SK-N-SH treated with all-trans-retinoic acid at 6 μM for 48 hours (cell line): ENCODE data around the gene TNP2.

ENCODE experiments used
- ATAC-seq: fragments of 200-7000 bp; cut with Tn5 transposase; 3 replicates; pipeline ENCODE4 v1.9.1; 2020; ENCODE audit warnings: mild to moderate bottlenecking, moderate library complexity
- ARNTL ChIP-seq: fragments of 450-650 bp; formaldehyde crosslinking; IDR thresholded peaks from 2 replicates; pipeline ENCODE4 v1.5.0; 2020; ENCODE audit warnings: low read depth, mild to moderate bottlenecking, moderate library complexity, borderline replicate concordance
- BACH2 ChIP-seq: fragments of 250-450 bp; sonication (Bioruptor Pico); IDR thresholded peaks from 2 replicates; pipeline ENCODE4 v1.9.0; 2021; ENCODE audit warnings: mild to moderate bottlenecking, borderline replicate concordance
- CSDC2 ChIP-seq: fragments of 250-450 bp; sonication (Bioruptor Pico); IDR thresholded peaks from 2 replicates; pipeline ENCODE4 v1.5.0; 2020; ENCODE audit warnings: mild to moderate bottlenecking, moderate library complexity
- ESRRG ChIP-seq: fragments of 250-450 bp; sonication (Bioruptor Pico); IDR thresholded peaks from 2 replicates; pipeline ENCODE4 v1.6.1; 2021; ENCODE audit warnings: mild to moderate bottlenecking
- GLIS3 ChIP-seq: fragments of 250-450 bp; sonication (Bioruptor Pico); IDR thresholded peaks from 2 replicates; pipeline ENCODE4 v1.5.0; 2020; ENCODE audit warnings: mild to moderate bottlenecking, moderate library complexity
- ISL1 ChIP-seq: fragments of 250-450 bp; sonication (Bioruptor Pico); IDR thresholded peaks from 2 replicates; pipeline ENCODE4 v2.1.2; 2022; ENCODE audit warnings: mild to moderate bottlenecking, moderate library complexity
- OSR1 ChIP-seq: fragments of 250-450 bp; sonication (Bioruptor Pico); IDR thresholded peaks from 2 replicates; pipeline ENCODE4 v1.8.0; 2022; ENCODE audit warnings: moderate library complexity, mild to moderate bottlenecking, inconsistent platforms
- PPARA ChIP-seq: fragments of 250-450 bp; sonication (Bioruptor Pico); IDR thresholded peaks from 2 replicates; pipeline ENCODE4 v1.5.0; 2020; ENCODE audit warnings: mild to moderate bottlenecking, borderline replicate concordance
- RARB ChIP-seq: fragments of 250-450 bp; sonication (Bioruptor Pico); IDR thresholded peaks from 2 replicates; pipeline ENCODE4 v1.8.0; 2021; ENCODE audit warnings: mild to moderate bottlenecking, moderate library complexity
- SNAI2 ChIP-seq: fragments of 250-450 bp; sonication (Bioruptor Pico); IDR thresholded peaks from 2 replicates; pipeline ENCODE4 v1.5.0; 2020; ENCODE audit warnings: mild to moderate bottlenecking, moderate library complexity
- TCF4 ChIP-seq: fragments of 250-450 bp; sonication (Bioruptor Pico); IDR thresholded peaks from 2 replicates; pipeline ENCODE4 v1.8.0; 2021; ENCODE audit warnings: mild to moderate bottlenecking, moderate library complexity, borderline replicate concordance
- TOX ChIP-seq: fragments of 250-450 bp; sonication (Bioruptor Pico); IDR thresholded peaks from 2 replicates; pipeline ENCODE4 v1.8.0; 2021; ENCODE audit warnings: mild to moderate bottlenecking, moderate library complexity, borderline replicate concordance
- ZFP3 ChIP-seq: fragments of 250-450 bp; sonication (Bioruptor Pico); IDR thresholded peaks from 2 replicates; pipeline ENCODE4 v1.5.0; 2020; ENCODE audit warnings: mild to moderate bottlenecking, moderate library complexity
- ZNF565 ChIP-seq: fragments of 450-650 bp; formaldehyde crosslinking; conservative IDR thresholded peaks from 2 replicates; pipeline ENCODE4 v1.5.0; 2020; ENCODE audit warnings: low read depth, mild to moderate bottlenecking, moderate library complexity
- ZNF8 ChIP-seq: fragments of 450-650 bp; formaldehyde crosslinking; IDR thresholded peaks from 2 replicates; pipeline ENCODE4 v1.5.0; 2020; ENCODE audit warnings: mild to moderate bottlenecking, moderate library complexity
- TF ChIP-seq, protein P1 (sequence below): fragments of 250-450 bp; sonication (Bioruptor Pico); IDR thresholded peaks from 2 replicates; pipeline ENCODE4 v1.5.0; 2020; ENCODE audit warnings: mild to moderate bottlenecking, moderate library complexity
- TF ChIP-seq, protein P2 (sequence below): fragments of 250-450 bp; sonication (Bioruptor Pico); IDR thresholded peaks from 2 replicates; pipeline ENCODE4 v1.5.1; 2020; ENCODE audit warnings: low read depth, mild to moderate bottlenecking, moderate library complexity
- TF ChIP-seq, protein P3 (sequence below): fragments of 250-450 bp; sonication (Bioruptor Pico); IDR thresholded peaks from 2 replicates; pipeline ENCODE4 v1.8.0; 2020; ENCODE audit warnings: mild to moderate bottlenecking, moderate library complexity, borderline replicate concordance
- TF ChIP-seq, protein P4 (sequence below): fragments of 250-450 bp; sonication (Bioruptor Pico); IDR thresholded peaks from 2 replicates; pipeline ENCODE4 v1.8.0; 2021; ENCODE audit warnings: low read depth, mild to moderate bottlenecking, moderate library complexity, borderline replicate concordance
- TF ChIP-seq, protein P5 (sequence below): fragments of 250-450 bp; sonication (Bioruptor Pico); IDR thresholded peaks from 2 replicates; pipeline ENCODE4 v1.5.1; 2021; ENCODE audit warnings: mild to moderate bottlenecking, moderate library complexity

TNP2 gene

DNA sequence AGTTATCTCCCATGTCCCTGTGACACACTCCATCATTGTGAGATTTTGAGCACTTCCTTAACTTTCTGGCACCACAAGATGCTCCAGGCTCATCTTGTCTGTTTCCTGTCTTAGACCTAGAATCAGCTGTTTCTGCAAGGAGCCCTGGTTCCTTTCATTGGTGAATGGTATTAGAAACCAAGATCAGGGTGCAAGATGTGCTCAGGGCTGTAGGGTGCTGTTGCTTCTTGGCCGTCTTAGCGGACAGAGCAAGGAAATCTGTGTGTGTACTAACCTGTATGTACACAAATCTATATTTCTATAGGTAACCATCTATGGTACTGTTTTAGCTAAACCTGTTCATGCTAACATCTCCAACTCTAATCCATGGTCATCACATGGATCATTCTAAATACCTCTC is 20.1 kb upstream of the TNP2 start:
- ATAC-seq, result no peak
- TF ChIP-seq, protein P1, sequence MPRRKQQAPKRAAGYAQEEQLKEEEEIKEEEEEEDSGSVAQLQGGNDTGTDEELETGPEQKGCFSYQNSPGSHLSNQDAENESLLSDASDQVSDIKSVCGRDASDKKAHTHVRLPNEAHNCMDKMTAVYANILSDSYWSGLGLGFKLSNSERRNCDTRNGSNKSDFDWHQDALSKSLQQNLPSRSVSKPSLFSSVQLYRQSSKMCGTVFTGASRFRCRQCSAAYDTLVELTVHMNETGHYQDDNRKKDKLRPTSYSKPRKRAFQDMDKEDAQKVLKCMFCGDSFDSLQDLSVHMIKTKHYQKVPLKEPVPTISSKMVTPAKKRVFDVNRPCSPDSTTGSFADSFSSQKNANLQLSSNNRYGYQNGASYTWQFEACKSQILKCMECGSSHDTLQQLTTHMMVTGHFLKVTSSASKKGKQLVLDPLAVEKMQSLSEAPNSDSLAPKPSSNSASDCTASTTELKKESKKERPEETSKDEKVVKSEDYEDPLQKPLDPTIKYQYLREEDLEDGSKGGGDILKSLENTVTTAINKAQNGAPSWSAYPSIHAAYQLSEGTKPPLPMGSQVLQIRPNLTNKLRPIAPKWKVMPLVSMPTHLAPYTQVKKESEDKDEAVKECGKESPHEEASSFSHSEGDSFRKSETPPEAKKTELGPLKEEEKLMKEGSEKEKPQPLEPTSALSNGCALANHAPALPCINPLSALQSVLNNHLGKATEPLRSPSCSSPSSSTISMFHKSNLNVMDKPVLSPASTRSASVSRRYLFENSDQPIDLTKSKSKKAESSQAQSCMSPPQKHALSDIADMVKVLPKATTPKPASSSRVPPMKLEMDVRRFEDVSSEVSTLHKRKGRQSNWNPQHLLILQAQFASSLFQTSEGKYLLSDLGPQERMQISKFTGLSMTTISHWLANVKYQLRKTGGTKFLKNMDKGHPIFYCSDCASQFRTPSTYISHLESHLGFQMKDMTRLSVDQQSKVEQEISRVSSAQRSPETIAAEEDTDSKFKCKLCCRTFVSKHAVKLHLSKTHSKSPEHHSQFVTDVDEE (CRISPR knock-in tag), result no peak
- TF ChIP-seq, protein P2, sequence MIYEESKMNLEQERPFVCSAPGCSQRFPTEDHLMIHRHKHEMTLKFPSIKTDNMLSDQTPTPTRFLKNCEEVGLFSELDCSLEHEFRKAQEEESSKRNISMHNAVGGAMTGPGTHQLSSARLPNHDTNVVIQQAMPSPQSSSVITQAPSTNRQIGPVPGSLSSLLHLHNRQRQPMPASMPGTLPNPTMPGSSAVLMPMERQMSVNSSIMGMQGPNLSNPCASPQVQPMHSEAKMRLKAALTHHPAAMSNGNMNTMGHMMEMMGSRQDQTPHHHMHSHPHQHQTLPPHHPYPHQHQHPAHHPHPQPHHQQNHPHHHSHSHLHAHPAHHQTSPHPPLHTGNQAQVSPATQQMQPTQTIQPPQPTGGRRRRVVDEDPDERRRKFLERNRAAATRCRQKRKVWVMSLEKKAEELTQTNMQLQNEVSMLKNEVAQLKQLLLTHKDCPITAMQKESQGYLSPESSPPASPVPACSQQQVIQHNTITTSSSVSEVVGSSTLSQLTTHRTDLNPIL, result no peak
- TF ChIP-seq BACH2 (CRISPR knock-in tag) (no peak), GLIS3 (CRISPR knock-in tag) (no peak), TOX (no peak), PPARA (no peak), ZNF8 (no peak), OSR1 (CRISPR knock-in tag) (no peak), ZNF565 (CRISPR knock-in tag) (no peak)
- TF ChIP-seq, protein P3, sequence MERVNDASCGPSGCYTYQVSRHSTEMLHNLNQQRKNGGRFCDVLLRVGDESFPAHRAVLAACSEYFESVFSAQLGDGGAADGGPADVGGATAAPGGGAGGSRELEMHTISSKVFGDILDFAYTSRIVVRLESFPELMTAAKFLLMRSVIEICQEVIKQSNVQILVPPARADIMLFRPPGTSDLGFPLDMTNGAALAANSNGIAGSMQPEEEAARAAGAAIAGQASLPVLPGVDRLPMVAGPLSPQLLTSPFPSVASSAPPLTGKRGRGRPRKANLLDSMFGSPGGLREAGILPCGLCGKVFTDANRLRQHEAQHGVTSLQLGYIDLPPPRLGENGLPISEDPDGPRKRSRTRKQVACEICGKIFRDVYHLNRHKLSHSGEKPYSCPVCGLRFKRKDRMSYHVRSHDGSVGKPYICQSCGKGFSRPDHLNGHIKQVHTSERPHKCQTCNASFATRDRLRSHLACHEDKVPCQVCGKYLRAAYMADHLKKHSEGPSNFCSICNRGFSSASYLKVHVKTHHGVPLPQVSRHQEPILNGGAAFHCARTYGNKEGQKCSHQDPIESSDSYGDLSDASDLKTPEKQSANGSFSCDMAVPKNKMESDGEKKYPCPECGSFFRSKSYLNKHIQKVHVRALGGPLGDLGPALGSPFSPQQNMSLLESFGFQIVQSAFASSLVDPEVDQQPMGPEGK (CRISPR knock-in tag), result no peak
- TF ChIP-seq, protein P4, sequence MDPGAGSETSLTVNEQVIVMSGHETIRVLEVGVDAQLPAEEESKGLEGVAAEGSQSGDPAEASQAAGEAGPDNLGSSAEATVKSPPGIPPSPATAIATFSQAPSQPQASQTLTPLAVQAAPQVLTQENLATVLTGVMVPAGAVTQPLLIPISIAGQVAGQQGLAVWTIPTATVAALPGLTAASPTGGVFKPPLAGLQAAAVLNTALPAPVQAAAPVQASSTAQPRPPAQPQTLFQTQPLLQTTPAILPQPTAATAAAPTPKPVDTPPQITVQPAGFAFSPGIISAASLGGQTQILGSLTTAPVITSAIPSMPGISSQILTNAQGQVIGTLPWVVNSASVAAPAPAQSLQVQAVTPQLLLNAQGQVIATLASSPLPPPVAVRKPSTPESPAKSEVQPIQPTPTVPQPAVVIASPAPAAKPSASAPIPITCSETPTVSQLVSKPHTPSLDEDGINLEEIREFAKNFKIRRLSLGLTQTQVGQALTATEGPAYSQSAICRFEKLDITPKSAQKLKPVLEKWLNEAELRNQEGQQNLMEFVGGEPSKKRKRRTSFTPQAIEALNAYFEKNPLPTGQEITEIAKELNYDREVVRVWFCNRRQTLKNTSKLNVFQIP (CRISPR knock-in tag), result no peak

DNA sequence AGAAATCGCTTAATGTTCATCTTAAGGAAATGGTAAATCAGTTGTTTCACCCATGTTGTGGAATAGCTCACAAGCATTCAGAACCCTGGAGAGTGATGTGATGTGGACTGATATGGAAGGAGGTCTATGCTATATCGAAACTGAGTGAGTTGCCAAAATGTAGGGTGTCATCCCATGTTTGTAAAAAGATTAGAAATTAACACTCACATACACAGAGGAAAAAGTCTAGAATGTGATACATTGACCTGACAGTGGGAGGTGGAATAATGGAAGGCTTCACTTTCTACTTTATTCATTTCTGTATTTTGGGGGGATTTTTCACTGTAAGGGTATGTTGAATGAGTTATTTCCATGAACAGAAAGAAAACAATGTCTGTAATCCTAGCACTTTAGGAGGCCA is 16.7 kb upstream of the TNP2 start:
- ATAC-seq, result no peak
- TF ChIP-seq ZNF8 (no peak), RARB (CRISPR knock-in tag) (no peak), ISL1 (CRISPR knock-in tag) (no peak), ESRRG (no peak), GLIS3 (CRISPR knock-in tag) (no peak), ARNTL (no peak), ZNF565 (CRISPR knock-in tag) (no peak), ZFP3 (no peak), TOX (no peak), OSR1 (CRISPR knock-in tag) (no peak), BACH2 (CRISPR knock-in tag) (no peak), TCF4 (CRISPR knock-in tag) (no peak), CSDC2 (CRISPR knock-in tag) (no peak), SNAI2 (no peak)
- TF ChIP-seq, protein P2, result no peak
- TF ChIP-seq, protein P3 (CRISPR knock-in tag), result no peak
- TF ChIP-seq, protein P5, sequence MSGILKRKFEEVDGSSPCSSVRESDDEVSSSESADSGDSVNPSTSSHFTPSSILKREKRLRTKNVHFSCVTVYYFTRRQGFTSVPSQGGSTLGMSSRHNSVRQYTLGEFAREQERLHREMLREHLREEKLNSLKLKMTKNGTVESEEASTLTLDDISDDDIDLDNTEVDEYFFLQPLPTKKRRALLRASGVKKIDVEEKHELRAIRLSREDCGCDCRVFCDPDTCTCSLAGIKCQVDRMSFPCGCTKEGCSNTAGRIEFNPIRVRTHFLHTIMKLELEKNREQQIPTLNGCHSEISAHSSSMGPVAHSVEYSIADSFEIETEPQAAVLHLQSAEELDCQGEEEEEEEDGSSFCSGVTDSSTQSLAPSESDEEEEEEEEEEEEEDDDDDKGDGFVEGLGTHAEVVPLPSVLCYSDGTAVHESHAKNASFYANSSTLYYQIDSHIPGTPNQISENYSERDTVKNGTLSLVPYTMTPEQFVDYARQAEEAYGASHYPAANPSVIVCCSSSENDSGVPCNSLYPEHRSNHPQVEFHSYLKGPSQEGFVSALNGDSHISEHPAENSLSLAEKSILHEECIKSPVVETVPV, result no peak
- TF ChIP-seq, protein P4 (CRISPR knock-in tag), result no peak
- TF ChIP-seq, protein P1 (CRISPR knock-in tag), result no peak
